C4-2B (cell line): ENCODE results near the gene NTNG2.

Source experiments
- ZFX ChIP-seq: fragments of 450-650 bp; IDR thresholded peaks from 2 replicates; pipeline ENCODE4 v1.6.1; 2017
- TF ChIP-seq, protein P1 (sequence below): fragments of 450-650 bp; conservative IDR thresholded peaks from 2 replicates; pipeline ENCODE4 v1.5.1; 2017; ENCODE audit warnings: mild to moderate bottlenecking

GRCh38 chr9:132235125-132235524, 73.3 kb downstream of the NTNG2 start:
- TF ChIP-seq, protein P1, sequence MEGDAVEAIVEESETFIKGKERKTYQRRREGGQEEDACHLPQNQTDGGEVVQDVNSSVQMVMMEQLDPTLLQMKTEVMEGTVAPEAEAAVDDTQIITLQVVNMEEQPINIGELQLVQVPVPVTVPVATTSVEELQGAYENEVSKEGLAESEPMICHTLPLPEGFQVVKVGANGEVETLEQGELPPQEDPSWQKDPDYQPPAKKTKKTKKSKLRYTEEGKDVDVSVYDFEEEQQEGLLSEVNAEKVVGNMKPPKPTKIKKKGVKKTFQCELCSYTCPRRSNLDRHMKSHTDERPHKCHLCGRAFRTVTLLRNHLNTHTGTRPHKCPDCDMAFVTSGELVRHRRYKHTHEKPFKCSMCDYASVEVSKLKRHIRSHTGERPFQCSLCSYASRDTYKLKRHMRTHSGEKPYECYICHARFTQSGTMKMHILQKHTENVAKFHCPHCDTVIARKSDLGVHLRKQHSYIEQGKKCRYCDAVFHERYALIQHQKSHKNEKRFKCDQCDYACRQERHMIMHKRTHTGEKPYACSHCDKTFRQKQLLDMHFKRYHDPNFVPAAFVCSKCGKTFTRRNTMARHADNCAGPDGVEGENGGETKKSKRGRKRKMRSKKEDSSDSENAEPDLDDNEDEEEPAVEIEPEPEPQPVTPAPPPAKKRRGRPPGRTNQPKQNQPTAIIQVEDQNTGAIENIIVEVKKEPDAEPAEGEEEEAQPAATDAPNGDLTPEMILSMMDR = no peak
- TF ChIP-seq ZFX = no peak
